ENCODE measurements around the gene TGM2.

GRCh38 chr20:38117205-38117604 lies 47.9 kb downstream of the TGM2 start:
- TF ChIP-seq ZNF133 (tag by site-specific recombination; IDR thresholded peaks at IDR 0.05) (no peak), ZBTB48 (tag by site-specific recombination; IDR thresholded peaks at IDR 0.05) (no peak), ZNF274 (IDR thresholded peaks at IDR 0.05; ENCODE audit: low read length) (no peak), ZNF274 (tag by site-specific recombination; IDR thresholded peaks at IDR 0.05; ENCODE audit: borderline replicate concordance) (no peak), ZBTB17 (tag by site-specific recombination; IDR thresholded peaks at IDR 0.05) (no peak), CTCF (tag by site-specific recombination; IDR thresholded peaks at IDR 0.05) (no peak), ZNF114 (tag by site-specific recombination; IDR thresholded peaks at IDR 0.05) (no peak), SCRT2 (tag by site-specific recombination; IDR thresholded peaks at IDR 0.05) (no peak), KLF1 (tag by site-specific recombination; IDR thresholded peaks at IDR 0.05) (no peak), GLI4 (tag by site-specific recombination; IDR thresholded peaks at IDR 0.05) (no peak), ZNF629 (tag by site-specific recombination; IDR thresholded peaks at IDR 0.05) (no peak), HOXA7 (CRISPR knock-in tag; IDR thresholded peaks at IDR 0.05; ENCODE audit: borderline replicate concordance) (no peak)
